MM.1S (cell line): ENCODE measurements around the gene LRRD1.

Experiments used
- DNase-seq: peaks from one replicate; pipeline ENCODE4 v3.0.0-alpha.2; 2015
- H2AFZ ChIP-seq: fragments of 300-600 bp; sonication (generic); 2 replicates; pipeline ENCODE4 v1.6.0; 2016; ENCODE audit warnings: antibody characterized with exemption, low read length
- H3F3A ChIP-seq: fragments of 300-600 bp; sonication (generic); 2 replicates; pipeline ENCODE4 v1.6.1; 2016; ENCODE audit warnings: mild to moderate bottlenecking, antibody characterized with exemption, low read length, moderate library complexity, mixed read lengths; ENCODE audit not compliant: insufficient read depth
- H3K27ac ChIP-seq: fragments of 300-600 bp; sonication (generic); 2 replicates; pipeline ENCODE4 v1.5.1; 2016; ENCODE audit warnings: mild to moderate bottlenecking, low read length
- H3K27me3 ChIP-seq: fragments of 300-600 bp; sonication (generic); replicated peaks from 2 replicates; pipeline ENCODE4 v1.6.0; 2016; ENCODE audit warnings: low read length; ENCODE audit not compliant: insufficient read depth
- H3K36me3 ChIP-seq: fragments of 300-600 bp; sonication (generic); replicated peaks from 2 replicates; pipeline ENCODE4 v1.6.1; 2016; ENCODE audit warnings: mild to moderate bottlenecking, low read length, mixed read lengths; ENCODE audit not compliant: insufficient read depth
- H3K4me1 ChIP-seq: fragments of 300-600 bp; sonication (generic); 2 replicates; pipeline ENCODE4 v1.6.1; 2016; ENCODE audit warnings: low read length, mixed read lengths
- H3K4me2 ChIP-seq: fragments of 300-600 bp; sonication (generic); 2 replicates; pipeline ENCODE4 v1.6.0; 2016; ENCODE audit warnings: low read depth, low read length
- H3K4me3 ChIP-seq: fragments of 300-600 bp; sonication (generic); 2 replicates; pipeline ENCODE4 v1.5.1; 2016; ENCODE audit warnings: low read length, mixed read lengths
- H3K79me2 ChIP-seq: fragments of 300-600 bp; sonication (generic); 2 replicates; pipeline ENCODE4 v1.6.1; 2016; ENCODE audit warnings: mixed run types, low read length, mixed read lengths
- H3K9ac ChIP-seq: fragments of 300-600 bp; sonication (generic); 2 replicates; pipeline ENCODE4 v1.6.1; 2016; ENCODE audit warnings: low read length, mixed read lengths
- H3K9me2 ChIP-seq: fragments of 300-600 bp; sonication (generic); replicated peaks from 2 replicates; pipeline ENCODE4 v1.6.1; 2016; ENCODE audit warnings: mild to moderate bottlenecking, low read length, mixed read lengths; ENCODE audit not compliant: insufficient read depth
- H3K9me3 ChIP-seq: fragments of 300-600 bp; sonication (generic); replicated peaks from 2 replicates; pipeline ENCODE4 v1.6.1; 2016; ENCODE audit warnings: mild to moderate bottlenecking, low read length, mixed read lengths; ENCODE audit not compliant: insufficient read depth
- H4K20me1 ChIP-seq: fragments of 300-600 bp; sonication (generic); 2 replicates; pipeline ENCODE4 v1.6.1; 2016; ENCODE audit warnings: mild to moderate bottlenecking, low read length, moderate library complexity, mixed read lengths; ENCODE audit not compliant: insufficient read depth
- EZH2 ChIP-seq: fragments of 300-600 bp; sonication (generic); optimal IDR thresholded peaks from 2 replicates; pipeline ENCODE3; 2017; ENCODE audit warnings: low read depth, mild to moderate bottlenecking, antibody characterized with exemption, low read length, mixed read lengths
- EZH2phosphoT487 ChIP-seq: fragments of 300-600 bp; sonication (generic); IDR thresholded peaks from 2 replicates; pipeline ENCODE4 v1.6.1; 2018; ENCODE audit warnings: antibody characterized with exemption, low read length
- TF ChIP-seq, protein P1 (sequence below): fragments of 300-600 bp; sonication (generic); IDR thresholded peaks from 2 replicates; pipeline ENCODE4 v1.5.1; 2016; ENCODE audit warnings: antibody characterized with exemption, low read length, mixed read lengths

LRRD1 gene

DNA sequence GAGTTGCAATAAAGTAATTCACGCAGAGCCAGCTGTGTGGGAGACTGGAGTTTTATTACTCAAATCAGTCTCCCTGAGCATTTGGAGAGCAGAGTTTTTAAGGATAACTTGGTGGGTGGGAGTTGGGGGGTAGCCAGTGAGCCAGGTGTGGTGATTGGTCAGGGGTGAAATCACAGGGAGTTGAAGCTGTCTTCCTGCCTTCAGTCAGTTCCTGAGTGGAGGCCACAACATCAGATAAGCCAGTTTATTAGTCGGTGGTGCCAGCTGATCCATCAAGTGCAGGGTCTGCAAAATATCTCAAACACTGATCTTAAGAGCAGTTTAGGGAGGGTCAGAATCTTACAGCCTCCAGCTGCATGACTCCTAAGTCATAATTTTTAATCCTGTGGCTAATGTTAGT, 41.4 kb downstream of the LRRD1 start:
- Histone ChIP-seq H3K4me3 (no peak overlapping the region), H3K9ac (no peak overlapping the region), H4K20me1 (0 out of 2 replicates have a peak, but pooled peaks cover 6% of the 10 kb centered on the region), H3K36me3 (no peaks in the 10 kb centered on the region), H2AFZ (no peak overlapping the region), H3K27ac (no peak overlapping the region), H3K9me3 (no peaks in the 10 kb centered on the region), H3K9me2 (no peaks in the 10 kb centered on the region), H3K79me2 (peaks cover 17% of the 10 kb centered on the region), H3F3A (no peaks in the 10 kb centered on the region), H3K4me1 (0 out of 2 replicates have a peak, but pooled peaks cover 4% of the 10 kb centered on the region), H3K27me3 (no peaks in the 10 kb centered on the region), H3K4me2 (no peak overlapping the region)
- TF ChIP-seq EZH2phosphoT487 (no peak), EZH2 (no peak)
- TF ChIP-seq, protein P1, sequence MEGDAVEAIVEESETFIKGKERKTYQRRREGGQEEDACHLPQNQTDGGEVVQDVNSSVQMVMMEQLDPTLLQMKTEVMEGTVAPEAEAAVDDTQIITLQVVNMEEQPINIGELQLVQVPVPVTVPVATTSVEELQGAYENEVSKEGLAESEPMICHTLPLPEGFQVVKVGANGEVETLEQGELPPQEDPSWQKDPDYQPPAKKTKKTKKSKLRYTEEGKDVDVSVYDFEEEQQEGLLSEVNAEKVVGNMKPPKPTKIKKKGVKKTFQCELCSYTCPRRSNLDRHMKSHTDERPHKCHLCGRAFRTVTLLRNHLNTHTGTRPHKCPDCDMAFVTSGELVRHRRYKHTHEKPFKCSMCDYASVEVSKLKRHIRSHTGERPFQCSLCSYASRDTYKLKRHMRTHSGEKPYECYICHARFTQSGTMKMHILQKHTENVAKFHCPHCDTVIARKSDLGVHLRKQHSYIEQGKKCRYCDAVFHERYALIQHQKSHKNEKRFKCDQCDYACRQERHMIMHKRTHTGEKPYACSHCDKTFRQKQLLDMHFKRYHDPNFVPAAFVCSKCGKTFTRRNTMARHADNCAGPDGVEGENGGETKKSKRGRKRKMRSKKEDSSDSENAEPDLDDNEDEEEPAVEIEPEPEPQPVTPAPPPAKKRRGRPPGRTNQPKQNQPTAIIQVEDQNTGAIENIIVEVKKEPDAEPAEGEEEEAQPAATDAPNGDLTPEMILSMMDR = no peak
- DNase-seq = no peak

- DNase-seq = peak; percentile 23
- TF ChIP-seq, protein P1 = no peak
- TF ChIP-seq EZH2 (no peak), EZH2phosphoT487 (no peak)
- H3K4me2 ChIP-seq = peak overlapping the region; percentile 95
- H3K27me3 ChIP-seq = no peaks in the 10 kb centered on the region
- no peaks in the 10 kb centered on the region for H3K9me3 ChIP-seq
- H4K20me1 ChIP-seq = 0 out of 2 replicates have a peak, but pooled peaks cover 6% of the 10 kb centered on the region
- H3K9ac ChIP-seq = peak overlapping the region; percentile 87
- peaks cover 9% of the 10 kb centered on the region for H3K36me3 ChIP-seq
- H3K4me3 ChIP-seq = peak overlapping the region; percentile 97
- H3K79me2 ChIP-seq = peaks cover 40% of the 10 kb centered on the region
- H3K9me2 ChIP-seq = no peaks in the 10 kb centered on the region
- H2AFZ ChIP-seq = peak overlapping the region; percentile 95
- 0 out of 2 replicates have a peak, but pooled peaks cover 4% of the 10 kb centered on the region for H3K4me1 ChIP-seq
- no peaks in the 10 kb centered on the region for H3F3A ChIP-seq
- peak overlapping the region; percentile 84 for H3K27ac ChIP-seq
Measured at GRCh38 chr7:92135052-92135889, 43.7 kb downstream of the LRRD1 start.

DNA sequence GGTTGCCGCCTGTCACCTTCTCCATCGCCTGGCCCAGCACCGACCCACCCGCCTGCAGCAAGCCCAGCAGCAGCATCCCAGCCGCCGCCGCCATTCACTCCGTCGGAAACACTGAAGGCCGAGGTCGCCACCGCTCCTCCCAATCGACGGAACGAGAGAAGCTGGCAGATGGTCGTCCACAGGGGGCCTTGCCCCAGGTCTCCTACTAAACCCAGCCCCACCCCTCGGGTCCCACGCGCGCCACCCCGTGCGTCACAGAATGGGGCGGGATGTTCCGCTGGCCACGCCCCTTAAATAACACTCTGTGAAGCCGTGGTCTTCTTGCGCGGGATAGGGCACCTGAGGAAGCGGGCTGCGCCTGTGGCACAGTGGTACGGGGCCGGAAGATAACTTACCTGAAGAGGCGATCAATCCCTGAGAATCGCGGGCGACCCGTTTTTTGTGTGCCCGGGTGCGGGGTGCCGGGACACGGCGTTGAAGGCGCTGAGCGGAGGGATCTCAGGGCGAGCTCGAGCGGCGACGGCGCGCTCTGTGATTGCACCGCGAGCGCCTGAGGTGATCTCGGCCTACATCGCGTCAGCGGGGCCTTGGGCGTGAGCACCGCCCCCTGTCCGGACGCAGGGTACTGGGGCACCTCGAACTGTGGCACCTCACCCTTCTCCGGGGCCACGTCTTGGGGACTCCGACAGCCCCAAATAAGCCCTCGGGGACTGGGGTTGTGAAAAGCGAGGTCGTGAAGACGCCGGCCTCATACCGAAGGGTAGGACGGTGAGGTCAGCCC, 44.5 kb downstream of the LRRD1 start, which contains the start of gene CYP51A1:
Gene CYP51A1, minus strand, starts transcription at position 207 of the 781 bp plus-strand sequence. Its CDS starts 113 bp downstream, at position 94.
- no peaks in the 10 kb centered on the region for H3K27me3 ChIP-seq
- H3K9me3 ChIP-seq = no peaks in the 10 kb centered on the region
- H2AFZ ChIP-seq = peak within 1 kb of the TSS; percentile 95
- H3K36me3 ChIP-seq = peaks cover 10% of the 10 kb centered on the region
- no peaks in the 10 kb centered on the region for H3K9me2 ChIP-seq
- TF ChIP-seq EZH2phosphoT487 = no peak
- no peak for TF ChIP-seq EZH2
- TF ChIP-seq, protein P1 = no peak
- H3K4me2 ChIP-seq = peak within 1 kb of the TSS; percentile 95
- H3K4me3 ChIP-seq = peak within 1 kb of the TSS; percentile 97
- 0 out of 2 replicates have a peak, but pooled peaks cover 4% of the 10 kb centered on the region for H3K4me1 ChIP-seq
- peak within 1 kb of the TSS; percentile 84 for H3K27ac ChIP-seq
- H3K9ac ChIP-seq = peak within 1 kb of the TSS; percentile 87
- DNase-seq = peak; percentile 94
- H4K20me1 ChIP-seq = 0 out of 2 replicates have a peak, but pooled peaks cover 6% of the 10 kb centered on the region
- H3K79me2 ChIP-seq = peaks cover 48% of the 10 kb centered on the region
- H3F3A ChIP-seq = no peaks in the 10 kb centered on the region
